ENCODE results near the gene ZNF436. TPM values are rescaled to one million over a fixed set of nuclear protein-coding genes. Genes with fewer than 3 reads are reported as not detected.

Gene ZNF436
- total and polyA plus RNA-seq, 9 of the 15 experiments (the other 6 are each of a cell fraction or from before 2014, with no cell fraction given): 2.1 to 11.3 (median 6.8) TPM

DNA sequence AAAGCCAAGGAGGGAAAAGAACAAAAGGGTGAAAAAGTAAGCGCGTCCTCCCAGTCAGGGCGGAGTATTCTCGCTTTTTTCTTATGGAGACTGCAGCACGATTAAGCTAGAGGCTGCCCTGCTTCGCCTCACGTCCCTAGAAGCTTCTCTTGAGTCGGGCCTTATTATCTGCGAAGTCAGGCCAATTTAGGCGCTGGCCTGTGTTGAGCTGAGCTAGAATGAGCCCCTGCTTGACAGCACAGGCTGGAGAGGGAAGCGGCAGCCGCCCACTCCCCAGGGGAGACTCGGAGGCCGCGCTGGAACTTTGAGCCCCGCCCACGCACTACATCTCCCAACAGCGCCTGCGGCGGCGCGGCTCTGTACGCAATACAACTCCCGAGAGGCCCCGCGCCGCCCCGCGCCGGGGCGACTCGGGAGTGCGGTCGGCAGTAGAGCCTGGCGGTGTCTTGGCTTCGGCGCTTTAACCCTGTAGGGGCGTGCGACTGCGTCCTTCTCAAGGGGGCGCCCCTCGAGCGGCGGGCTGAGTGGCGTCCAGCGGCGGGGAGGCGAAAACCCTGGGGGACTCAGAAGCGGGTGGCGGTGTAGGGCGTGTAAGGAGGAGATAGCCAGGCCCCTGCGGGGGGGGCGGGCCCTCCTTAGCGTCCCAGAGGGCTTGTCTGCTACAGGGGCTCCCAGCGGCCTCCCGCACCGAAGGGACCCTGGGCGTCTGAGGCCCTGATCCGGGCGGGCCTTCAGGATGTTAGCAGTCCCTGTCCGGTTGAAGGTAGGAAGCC lies 888 bp downstream of the ZNF436 start (continued):
- TF ChIP-seq CHD7 (IDR thresholded peaks at IDR 0.05; ENCODE audit: low read depth, low read length) (no peak), ETS1 (conservative IDR thresholded peaks at IDR 0.05; ENCODE audit: control insufficient read depth, low read depth, low read length) (peak; percentile 99), ERF (CRISPR knock-in tag; IDR thresholded peaks at IDR 0.05) (peak; percentile 39; the same call in 1 of the 2 replicates), SNRNP70 (optimal IDR thresholded peaks at IDR 0.05; ENCODE audit: low read depth, low read length) (no peak), ZNF707 (CRISPR knock-in tag; conservative IDR thresholded peaks at IDR 0.05) (no peak), IFI16 (CRISPR knock-in tag; IDR thresholded peaks at IDR 0.05) (no peak), SOX6 (IDR thresholded peaks at IDR 0.05) (peak; percentile 67; the same call in 1 of the 2 replicates), ZZZ3 (IDR thresholded peaks at IDR 0.05) (no peak), STAT5A (IDR thresholded peaks at IDR 0.05; ENCODE audit: borderline replicate concordance, low read length) (no peak; the same call in 1 of the 2 replicates), RBM34 (IDR thresholded peaks at IDR 0.05; ENCODE audit: borderline replicate concordance, insufficient read depth, low read length) (no peak), CBX1 (IDR thresholded peaks at IDR 0.05; ENCODE audit: low read depth) (peak; percentile 85), KHSRP (IDR thresholded peaks at IDR 0.05) (no peak), ZNF778 (CRISPR knock-in tag; IDR thresholded peaks at IDR 0.05) (no peak), NFXL1 (CRISPR knock-in tag; IDR thresholded peaks at IDR 0.05) (0 out of 2 replicates have a peak, but pooled peaks have one; percentile 61), ZNF699 (CRISPR knock-in tag; IDR thresholded peaks at IDR 0.05; ENCODE audit: insufficient replicate concordance) (no peak), ZNF121 (CRISPR knock-in tag; conservative IDR thresholded peaks at IDR 0.05) (no peak)
